GM12864 (cell line): ENCODE results near the gene PFAS.
"Not testable (repeated sequence)": the region's sequence is repeated elsewhere in the genome, so short reads cannot be mapped to it uniquely, and the experiment has no call there.

Experiments
- DNase-seq: peaks from one replicate; pipeline ENCODE4 v3.0.0-alpha.2; 2011; ENCODE audit warnings: low read depth
- H3K4me3 ChIP-seq: 2 replicates; pipeline ENCODE4 v1.5.1; 2011; ENCODE audit warnings: mild to moderate bottlenecking, low read depth, low read length, control low read depth
- TF ChIP-seq, protein P1 (sequence below): IDR thresholded peaks from 2 replicates; pipeline ENCODE4 v1.5.1; 2011; ENCODE audit warnings: low read depth, mild to moderate bottlenecking, moderate library complexity, low read length, control low read depth, inconsistent platforms; ENCODE audit errors: missing control alignments

The PFAS gene

DNA sequence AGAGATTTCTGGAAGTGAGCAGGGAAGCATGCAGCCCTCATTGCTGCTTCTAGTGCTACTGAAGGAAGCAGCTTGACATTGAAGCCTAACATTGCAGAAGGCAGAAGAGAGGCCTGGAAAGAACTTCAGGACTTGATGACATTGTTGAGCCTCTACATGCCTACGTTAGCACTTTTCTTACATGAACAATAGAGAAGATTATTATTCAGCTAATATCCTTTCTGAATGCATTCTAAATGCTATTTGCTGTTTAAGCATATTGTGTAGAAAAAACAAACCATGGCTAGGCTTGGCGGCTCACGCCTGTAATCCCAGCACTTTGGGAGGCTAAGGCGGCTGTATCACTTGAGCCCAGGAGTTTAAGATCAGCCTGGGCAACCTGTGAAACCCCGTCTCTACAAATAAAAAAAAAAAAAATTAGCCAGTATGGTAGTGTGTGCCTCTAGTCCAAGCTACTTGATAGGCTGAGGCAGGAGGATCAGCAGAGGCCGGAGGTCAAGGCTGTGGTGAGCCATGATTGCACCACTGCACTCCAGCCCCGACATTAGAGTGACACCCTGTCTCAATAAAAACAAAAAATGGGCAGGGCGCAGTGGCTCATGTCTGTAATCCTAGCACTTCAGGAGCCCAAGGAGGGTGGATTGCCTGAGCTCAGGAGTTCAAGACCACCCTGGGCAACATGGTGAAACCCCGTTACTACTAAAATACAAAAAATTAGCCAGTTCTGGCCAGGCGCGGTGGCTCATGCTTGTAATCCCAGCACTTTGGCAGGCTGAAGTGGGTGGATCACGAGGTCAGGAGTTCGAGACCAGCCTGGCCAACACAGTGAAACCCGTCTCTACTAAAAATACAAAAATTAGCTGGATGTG lies 36.5 kb upstream of the PFAS start:
- TF ChIP-seq, protein P1, sequence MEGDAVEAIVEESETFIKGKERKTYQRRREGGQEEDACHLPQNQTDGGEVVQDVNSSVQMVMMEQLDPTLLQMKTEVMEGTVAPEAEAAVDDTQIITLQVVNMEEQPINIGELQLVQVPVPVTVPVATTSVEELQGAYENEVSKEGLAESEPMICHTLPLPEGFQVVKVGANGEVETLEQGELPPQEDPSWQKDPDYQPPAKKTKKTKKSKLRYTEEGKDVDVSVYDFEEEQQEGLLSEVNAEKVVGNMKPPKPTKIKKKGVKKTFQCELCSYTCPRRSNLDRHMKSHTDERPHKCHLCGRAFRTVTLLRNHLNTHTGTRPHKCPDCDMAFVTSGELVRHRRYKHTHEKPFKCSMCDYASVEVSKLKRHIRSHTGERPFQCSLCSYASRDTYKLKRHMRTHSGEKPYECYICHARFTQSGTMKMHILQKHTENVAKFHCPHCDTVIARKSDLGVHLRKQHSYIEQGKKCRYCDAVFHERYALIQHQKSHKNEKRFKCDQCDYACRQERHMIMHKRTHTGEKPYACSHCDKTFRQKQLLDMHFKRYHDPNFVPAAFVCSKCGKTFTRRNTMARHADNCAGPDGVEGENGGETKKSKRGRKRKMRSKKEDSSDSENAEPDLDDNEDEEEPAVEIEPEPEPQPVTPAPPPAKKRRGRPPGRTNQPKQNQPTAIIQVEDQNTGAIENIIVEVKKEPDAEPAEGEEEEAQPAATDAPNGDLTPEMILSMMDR, result no peak
- DNase-seq, result no peak
- no peak overlapping the region for H3K4me3 ChIP-seq

DNA sequence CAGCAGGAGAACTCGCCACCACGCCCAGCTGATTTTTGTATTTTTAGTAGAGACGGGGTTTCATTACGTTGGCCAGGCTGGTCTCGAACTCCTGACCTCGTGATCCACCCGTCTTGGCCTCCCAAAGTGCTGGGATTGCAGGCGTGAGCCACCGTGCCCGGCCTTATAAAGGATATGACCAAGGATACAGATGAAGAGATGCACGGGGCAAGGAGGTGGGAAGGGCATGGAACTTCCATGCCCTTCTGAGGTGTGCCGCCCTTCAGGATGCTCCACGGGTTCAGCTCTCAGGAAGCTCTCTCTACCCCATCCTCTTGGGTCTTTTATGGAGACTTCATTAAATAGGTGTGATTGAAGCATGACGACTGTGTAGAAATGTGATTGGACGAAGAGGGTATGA lies 35.1 kb upstream of the PFAS start:
- DNase-seq, H3K4me3 ChIP-seq: not testable (repeated sequence)

DNA sequence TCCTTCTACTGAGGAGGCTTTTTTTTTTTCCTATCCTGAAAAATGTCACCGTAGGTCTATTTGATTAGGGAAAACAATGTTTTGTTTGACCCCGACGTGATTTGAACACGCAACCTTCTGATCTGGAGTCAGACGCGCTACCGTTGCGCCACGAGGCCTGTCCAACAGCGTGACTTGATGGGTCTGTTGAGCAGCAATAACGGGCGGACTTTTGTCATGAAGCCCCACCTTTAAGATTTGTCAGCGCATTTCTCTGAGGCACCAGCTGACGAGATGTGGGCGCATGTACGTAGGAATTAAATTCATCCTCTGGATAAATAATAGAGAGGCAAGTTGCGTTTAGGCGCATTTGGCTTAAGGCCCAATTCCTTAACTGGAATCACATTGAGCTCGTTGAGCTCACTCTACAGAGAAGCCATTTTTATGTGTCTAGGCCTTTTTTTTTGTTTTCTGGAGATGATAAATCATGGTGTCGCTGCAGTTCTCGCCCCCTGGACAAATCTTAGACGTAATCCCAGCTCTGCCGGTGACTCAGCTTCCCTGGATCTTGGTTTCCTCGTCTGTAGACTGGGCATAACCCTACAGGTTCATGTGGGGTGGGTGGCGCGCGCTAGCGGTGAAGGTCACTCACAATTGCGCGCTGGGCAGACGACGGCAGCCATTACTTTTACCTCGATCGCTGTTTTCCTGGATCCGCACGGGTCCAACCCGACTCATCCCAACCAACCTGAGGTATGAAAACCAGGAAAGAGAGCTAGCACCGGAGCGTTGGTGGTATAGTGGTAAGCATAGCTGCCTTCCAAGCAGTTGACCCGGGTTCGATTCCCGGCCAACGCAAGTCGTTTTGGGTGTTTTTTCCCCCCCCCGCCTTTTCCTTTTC lies 28.1 kb upstream of the PFAS start:
- DNase-seq, result peak; percentile 71
- TF ChIP-seq, protein P1, result no peak
- H3K4me3 ChIP-seq, result peak overlapping the region; percentile 63

DNA sequence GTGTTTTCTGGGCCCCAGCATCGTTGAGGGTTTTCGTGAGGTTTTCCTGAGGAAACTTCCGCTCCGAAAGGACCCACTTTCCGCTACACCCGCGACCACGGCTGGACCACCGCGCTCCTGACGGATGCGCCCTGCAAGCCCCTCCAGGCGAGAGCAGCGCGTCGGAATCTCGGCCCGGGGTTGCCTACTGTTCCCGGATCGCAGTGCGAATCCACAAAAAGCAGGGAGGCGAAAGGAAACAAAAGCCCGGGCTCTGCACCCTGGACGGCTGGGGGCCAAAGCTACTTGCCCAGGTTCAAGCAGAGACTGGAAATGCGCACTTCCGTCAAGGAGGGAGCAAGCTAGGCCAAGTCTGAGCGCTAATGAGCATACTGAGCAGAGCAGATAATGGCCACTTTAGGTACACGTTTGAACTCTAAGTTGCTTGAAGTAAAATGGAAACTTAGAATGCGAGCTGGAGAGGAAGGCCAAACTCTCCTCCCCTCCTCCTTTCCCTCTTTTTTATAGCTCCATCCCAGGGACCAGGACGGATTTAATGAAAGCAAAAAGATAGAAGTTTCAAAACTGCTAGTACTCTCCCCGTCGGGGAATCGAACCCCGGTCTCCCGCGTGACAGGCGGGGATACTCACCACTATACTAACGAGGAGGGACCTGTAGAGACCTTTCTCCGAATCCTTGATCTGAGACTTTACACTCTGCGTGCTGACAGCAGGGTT lies 27.3 kb upstream of the PFAS start:
- H3K4me3 ChIP-seq, result peak overlapping the region; percentile 68
- TF ChIP-seq, protein P1, result no peak
- DNase-seq, result peak; percentile 75

DNA sequence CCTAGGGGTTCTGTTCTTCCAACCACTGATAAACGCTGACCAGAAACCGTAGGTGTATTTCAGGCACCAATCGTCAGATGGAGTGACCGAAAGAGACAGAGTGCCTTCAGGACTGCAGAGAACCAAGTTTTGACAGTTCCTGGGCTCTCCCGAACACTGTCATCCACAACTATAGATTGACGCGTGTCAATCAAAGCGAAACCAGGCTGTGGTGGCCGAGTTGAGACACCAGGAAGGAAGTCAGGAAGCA lies 26.8 kb upstream of the PFAS start:
- TF ChIP-seq, protein P1, result no peak
- peak; percentile 74 for DNase-seq
- peak overlapping the region; percentile 68 for H3K4me3 ChIP-seq

DNA sequence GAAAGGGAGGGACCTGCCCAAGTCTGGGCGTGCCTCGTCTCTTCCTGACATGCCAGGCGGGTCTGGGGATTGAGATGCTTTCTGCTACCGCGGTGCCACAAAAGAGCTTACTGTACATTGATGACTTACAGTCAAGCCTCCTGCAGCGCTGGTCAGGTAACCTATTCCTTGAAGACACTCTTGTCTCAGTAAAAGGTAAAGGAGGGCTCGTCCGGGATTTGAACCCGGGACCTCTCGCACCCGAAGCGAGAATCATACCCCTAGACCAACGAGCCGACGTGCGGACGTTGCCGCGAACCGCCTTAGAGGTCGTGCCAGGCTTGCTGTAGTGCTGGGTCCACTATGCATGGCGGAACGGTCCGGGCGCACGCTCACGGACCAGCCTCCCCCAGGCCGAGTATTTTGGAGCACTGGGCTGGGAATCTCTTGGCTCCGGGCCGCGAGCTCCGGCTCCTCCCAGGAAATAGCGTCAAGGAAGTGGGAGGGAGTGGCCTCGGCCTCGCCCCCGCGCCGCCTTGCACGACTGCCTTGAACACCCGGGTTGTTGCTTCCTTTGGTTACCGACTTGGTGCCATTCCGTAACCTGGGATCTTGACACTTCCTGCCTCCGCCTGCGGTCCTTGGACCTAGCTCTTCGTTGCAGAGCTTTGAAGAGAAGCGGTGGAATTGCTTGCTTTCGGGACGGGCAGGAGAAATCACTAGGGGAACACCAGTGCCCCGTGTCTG lies 26.3 kb upstream of the PFAS start:
- TF ChIP-seq, protein P1, result no peak
- peak overlapping the region; percentile 68 for H3K4me3 ChIP-seq
- peak; percentile 79 for DNase-seq
